GM12873 (cell line): Measurements from ENCODE around the gene RAB31.

Experiments
- TF ChIP-seq, protein P1 (sequence below): IDR thresholded peaks from 2 replicates; pipeline ENCODE4 v1.5.1; 2012; ENCODE audit warnings: low read depth, mild to moderate bottlenecking, moderate library complexity, low read length, control low read depth; ENCODE audit not compliant: insufficient read depth; ENCODE audit errors: missing control alignments

RAB31 gene

DNA sequence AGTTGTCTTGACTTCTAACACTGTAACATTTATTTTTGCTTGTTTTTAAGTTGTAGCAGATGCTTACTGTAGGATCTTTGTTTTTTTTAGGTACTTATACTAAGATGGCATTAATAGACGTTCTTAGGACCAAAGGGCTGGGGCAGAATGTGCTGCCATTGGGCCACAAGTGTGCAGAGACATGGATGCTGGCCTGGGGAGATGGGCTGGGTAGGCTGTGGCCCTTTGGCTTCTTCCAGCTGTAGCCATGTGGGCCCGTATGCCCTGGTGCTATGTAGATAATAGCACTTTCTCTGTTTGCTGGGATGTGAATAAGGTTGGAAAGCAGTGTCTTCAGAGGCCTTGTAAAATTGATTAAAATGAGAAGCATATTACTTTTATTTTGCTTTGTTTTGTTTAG is 18.8 kb downstream of the RAB31 start:
- TF ChIP-seq, protein P1, sequence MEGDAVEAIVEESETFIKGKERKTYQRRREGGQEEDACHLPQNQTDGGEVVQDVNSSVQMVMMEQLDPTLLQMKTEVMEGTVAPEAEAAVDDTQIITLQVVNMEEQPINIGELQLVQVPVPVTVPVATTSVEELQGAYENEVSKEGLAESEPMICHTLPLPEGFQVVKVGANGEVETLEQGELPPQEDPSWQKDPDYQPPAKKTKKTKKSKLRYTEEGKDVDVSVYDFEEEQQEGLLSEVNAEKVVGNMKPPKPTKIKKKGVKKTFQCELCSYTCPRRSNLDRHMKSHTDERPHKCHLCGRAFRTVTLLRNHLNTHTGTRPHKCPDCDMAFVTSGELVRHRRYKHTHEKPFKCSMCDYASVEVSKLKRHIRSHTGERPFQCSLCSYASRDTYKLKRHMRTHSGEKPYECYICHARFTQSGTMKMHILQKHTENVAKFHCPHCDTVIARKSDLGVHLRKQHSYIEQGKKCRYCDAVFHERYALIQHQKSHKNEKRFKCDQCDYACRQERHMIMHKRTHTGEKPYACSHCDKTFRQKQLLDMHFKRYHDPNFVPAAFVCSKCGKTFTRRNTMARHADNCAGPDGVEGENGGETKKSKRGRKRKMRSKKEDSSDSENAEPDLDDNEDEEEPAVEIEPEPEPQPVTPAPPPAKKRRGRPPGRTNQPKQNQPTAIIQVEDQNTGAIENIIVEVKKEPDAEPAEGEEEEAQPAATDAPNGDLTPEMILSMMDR, result no peak

DNA sequence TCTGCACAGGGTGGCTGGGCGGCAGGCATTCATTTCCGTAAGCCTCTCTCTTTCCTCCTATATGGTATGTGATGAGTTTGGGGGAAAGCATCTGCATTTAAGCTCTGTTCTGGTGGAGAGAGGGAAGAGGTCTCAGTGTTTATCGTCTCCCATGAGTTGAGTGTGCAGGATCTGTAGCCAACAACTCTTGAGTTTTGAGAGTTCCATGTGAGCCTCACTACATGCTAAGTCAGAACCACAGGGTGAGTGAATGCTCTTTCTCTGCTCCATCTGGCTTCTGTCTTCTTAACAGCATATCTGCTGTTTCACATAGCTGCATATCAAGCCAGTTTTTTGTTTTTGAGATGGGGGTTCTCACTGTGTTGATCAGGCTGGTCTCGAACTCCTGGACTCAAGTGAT is 22.7 kb downstream of the RAB31 start:
- TF ChIP-seq, protein P1, result no peak

DNA sequence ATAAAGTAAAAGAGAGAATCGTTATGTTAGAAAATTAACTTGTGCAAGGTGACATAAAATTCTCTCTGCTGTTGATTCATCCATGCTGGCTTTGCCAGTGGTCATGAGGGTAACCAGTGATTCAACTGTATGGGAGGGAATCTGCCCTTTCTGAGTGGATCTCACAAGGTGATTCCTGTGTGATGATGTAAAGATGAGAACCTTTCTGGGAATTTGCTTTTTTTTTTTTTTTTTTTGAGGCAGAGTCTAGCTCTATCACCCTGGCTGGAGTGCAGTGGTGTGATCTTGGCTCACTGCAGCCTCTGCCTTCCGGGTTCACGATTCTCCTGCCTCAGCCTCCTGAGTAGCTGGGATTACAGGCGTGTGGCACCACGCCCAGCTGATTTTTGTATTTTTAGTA is 23.3 kb downstream of the RAB31 start:
- TF ChIP-seq, protein P1, result no peak

DNA sequence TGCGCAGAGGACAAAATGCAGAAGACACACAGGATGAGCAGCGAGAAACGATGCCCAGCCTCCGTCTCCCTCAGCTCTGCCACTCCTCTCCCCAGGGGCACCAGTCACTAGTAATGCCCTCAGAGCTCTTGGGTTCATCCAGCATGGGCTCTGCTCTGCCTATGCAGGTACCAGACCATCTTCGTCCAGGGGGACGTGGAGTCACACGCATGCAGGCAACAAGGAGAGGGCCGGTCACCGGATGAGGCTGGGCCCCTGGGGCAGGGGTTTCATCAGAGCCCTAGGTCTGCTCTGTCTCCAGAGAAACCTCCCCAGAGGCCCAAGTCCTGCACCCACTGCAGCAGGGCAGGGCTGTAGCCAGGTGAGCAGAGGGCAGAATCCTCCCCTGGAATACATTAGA is 23.9 kb downstream of the RAB31 start:
- TF ChIP-seq, protein P1, result no peak

DNA sequence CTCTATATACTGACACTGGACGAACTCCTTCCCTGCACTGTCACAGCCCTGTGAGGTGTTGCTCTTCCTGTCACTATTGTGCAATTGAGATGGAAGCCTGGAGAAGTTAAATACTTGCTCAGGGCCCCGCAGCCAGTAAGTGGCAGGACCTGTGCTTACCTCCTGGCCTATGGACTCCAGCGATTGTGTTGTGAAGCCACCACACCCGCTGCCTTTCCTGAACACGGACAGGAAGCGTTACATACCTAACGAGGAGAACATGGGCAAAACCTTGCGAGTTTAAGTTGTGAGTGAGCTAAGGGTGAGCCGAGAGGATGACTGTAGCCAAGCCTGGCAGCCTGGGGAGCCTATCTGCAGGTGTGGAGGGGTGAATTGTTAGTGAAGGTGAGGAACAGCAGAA is 26.1 kb downstream of the RAB31 start:
- TF ChIP-seq, protein P1, result no peak

DNA sequence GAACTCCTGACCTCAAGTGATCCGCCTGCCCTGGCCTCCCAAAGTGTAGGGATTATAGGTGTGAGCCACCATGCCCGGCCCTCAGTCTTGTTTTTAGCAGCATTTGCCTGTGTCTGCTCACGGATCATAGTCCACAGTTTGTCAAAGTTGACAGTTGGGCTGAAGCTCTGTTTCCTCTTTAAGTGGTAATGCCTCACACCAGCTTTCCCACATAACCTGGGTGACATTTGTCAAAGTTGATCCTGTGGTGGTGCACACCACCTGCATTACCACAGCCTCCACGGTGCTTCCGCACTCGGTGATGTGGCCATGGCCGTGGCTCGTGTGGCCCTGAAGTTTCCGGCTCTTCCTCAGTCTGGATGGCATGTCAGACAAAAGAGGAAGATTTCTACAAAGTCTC is 27.1 kb downstream of the RAB31 start:
- TF ChIP-seq, protein P1, result no peak

DNA sequence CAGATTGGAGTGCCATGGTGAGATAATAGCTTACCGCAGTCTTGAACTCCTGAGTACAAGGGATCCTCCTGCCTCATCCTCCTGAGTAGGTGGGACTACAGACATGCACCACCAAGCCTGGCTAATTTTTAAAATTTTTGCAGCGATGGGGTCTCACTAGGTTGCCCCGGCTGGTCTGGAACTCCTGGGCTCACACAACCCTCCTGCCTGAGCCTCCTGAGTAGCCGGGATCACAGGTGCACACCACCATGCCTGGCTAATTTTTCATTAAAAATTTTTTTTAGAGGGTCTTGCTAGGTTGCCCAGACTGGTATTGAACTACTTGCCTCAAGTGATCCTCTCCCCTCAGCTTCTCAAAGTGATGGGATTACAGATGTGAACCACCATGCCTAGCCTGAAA is 27.8 kb downstream of the RAB31 start:
- TF ChIP-seq, protein P1, result no peak
